Colonic mucosa (tissue), 4 donors: ENCODE results near the gene REEP2. TPM values are rescaled to one million over a fixed set of nuclear protein-coding genes. Genes with fewer than 3 reads are reported as not detected.

Source experiments
- DNase-seq: peaks from one replicate; pipeline ENCODE4 v3.0.0-alpha.2; 2020
- H3K27ac ChIP-seq: fragments of 200-600 bp; one replicate; pipeline ENCODE4 v1.8.0; 2021
- H3K27me3 ChIP-seq: fragments of 200-600 bp; one replicate; pipeline ENCODE4 v1.8.0; 2021
- H3K36me3 ChIP-seq: fragments of 200-600 bp; one replicate; pipeline ENCODE4 v1.8.0; 2021
- H3K4me1 ChIP-seq: fragments of 200-600 bp; one replicate; pipeline ENCODE4 v1.8.0; 2021; ENCODE audit warnings: mild to moderate bottlenecking
- H3K4me3 ChIP-seq: fragments of 200-600 bp; one replicate; pipeline ENCODE4 v1.8.0; 2021
- H3K9ac ChIP-seq, 2 donors: one replicate each; pipeline ENCODE4 v1.7.0; 2013; ENCODE audit warnings: control low read depth in 2 of 2, low read depth in 2 of 2, low read length in 2 of 2
- H3K9me3 ChIP-seq: fragments of 200-600 bp; one replicate; pipeline ENCODE4 v1.8.0; 2021
- intact Hi-C: fragments of 100-400 bp; cut with DNase I; formaldehyde crosslinking; loops from one replicate; pipeline ENCODE4 v1.14.1; 2022
- total RNA-seq, 2 donors: library from RNA; stranded (reverse); fragmentation: NEBNext Ultra II Directional in 1 of 2; extraction: Animal tissue kit (Norgen Biotek cat#: 25700) in 1 of 2; gene quantifications; one replicate each; pipeline ENCODE4 v1.2.1, GENCODE V29; 2021
- TF ChIP-seq, protein P1 (sequence below): fragments of 200-600 bp; IDR thresholded peaks from one replicate; pipeline ENCODE4 v1.8.0; 2022; ENCODE audit warnings: antibody characterized with exemption, mild to moderate bottlenecking
- donor health status: healthy.
- donor health status: DM: no; HTN: no; CAD: no.
- donor health status: DM: no; HTN: no; CAD: no.

Gene REEP2
- total RNA-seq, 2 donors from 2014 or later, result 0.42 to 3.2 TPM

- H3K36me3 ChIP-seq, result no peaks in the 10 kb centered on the region
- peaks cover 3% of the 10 kb centered on the region for H3K4me1 ChIP-seq
- peak overlapping the region; percentile 90 for H3K27ac ChIP-seq
- no peaks in the 10 kb centered on the region for H3K9me3 ChIP-seq
- H3K9ac ChIP-seq, result peak overlapping the region; percentile 79 to 98
- intact Hi-C loops, result no loop called here
- H3K27me3 ChIP-seq, result no peaks in the 10 kb centered on the region
- no peak for DNase-seq
- TF ChIP-seq, protein P1, sequence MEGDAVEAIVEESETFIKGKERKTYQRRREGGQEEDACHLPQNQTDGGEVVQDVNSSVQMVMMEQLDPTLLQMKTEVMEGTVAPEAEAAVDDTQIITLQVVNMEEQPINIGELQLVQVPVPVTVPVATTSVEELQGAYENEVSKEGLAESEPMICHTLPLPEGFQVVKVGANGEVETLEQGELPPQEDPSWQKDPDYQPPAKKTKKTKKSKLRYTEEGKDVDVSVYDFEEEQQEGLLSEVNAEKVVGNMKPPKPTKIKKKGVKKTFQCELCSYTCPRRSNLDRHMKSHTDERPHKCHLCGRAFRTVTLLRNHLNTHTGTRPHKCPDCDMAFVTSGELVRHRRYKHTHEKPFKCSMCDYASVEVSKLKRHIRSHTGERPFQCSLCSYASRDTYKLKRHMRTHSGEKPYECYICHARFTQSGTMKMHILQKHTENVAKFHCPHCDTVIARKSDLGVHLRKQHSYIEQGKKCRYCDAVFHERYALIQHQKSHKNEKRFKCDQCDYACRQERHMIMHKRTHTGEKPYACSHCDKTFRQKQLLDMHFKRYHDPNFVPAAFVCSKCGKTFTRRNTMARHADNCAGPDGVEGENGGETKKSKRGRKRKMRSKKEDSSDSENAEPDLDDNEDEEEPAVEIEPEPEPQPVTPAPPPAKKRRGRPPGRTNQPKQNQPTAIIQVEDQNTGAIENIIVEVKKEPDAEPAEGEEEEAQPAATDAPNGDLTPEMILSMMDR, result peak; percentile 19
- peak overlapping the region; percentile 81 for H3K4me3 ChIP-seq
Measured at GRCh38 chr5:138463419-138464007, 24.7 kb downstream of the REEP2 start.

GRCh38 chr5:138464008-138464387 is 25.1 kb downstream of the REEP2 start:
- no peaks in the 10 kb centered on the region for H3K27me3 ChIP-seq
- peak overlapping the region; percentile 90 for H3K27ac ChIP-seq
- TF ChIP-seq, protein P1, result peak; percentile 94
- intact Hi-C loops, result no loop called here
- peak overlapping the region; percentile 79 to 98 for H3K9ac ChIP-seq
- DNase-seq, result peak; percentile 97
- no peaks in the 10 kb centered on the region for H3K9me3 ChIP-seq
- H3K4me1 ChIP-seq, result peaks cover 3% of the 10 kb centered on the region
- no peaks in the 10 kb centered on the region for H3K36me3 ChIP-seq
- H3K4me3 ChIP-seq, result peak overlapping the region; percentile 81

DNA sequence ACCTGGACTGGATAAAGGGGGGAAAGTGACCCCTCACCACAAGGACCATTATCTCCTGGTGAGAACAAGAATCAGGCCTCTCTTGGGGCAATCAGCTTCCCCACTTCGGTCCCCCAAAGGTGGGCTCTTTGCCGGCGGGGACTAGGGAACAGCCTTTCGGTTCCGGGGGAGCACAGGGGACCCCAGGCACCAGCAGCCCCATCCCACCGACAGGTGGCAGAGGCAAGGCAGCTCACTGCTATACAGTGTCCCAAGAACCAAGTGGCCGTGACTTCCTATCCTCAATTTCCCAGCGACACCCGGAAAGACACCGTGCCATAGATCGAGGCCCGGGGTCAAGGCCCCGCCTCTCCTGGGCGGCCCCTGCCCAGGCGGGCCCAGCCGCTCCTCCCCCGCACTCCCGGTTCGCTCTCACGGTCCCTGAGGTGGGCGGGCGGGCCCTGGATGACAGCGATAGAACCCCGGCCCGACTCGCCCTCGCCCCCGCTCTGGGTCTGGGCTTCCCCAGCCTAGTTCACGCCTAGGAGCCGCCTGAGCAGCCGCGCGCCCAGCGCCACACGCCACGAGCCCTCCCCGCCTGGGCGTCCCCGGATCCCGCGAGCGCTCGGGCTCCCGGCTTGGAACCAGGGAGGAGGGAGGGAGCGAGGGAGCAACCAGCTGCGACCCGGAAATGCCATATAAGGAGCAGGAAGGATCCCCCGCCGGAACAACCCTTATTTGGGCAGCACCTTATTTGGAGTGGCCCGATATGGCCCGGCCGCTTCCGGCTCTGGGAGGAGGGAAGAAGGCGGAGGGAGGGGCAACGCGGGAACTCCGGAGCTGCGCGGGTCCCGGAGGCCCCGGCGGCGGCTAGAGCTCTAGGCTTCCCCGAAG is 25.8 kb downstream of the REEP2 start:
- Histone ChIP-seq H3K27ac (peak overlapping the region; percentile 90), H3K36me3 (no peaks in the 10 kb centered on the region), H3K27me3 (no peaks in the 10 kb centered on the region), H3K4me3 (peak overlapping the region; percentile 81), H3K9ac (peak overlapping the region; percentile 79 to 98), H3K9me3 (no peaks in the 10 kb centered on the region), H3K4me1 (peaks cover 3% of the 10 kb centered on the region)
- intact Hi-C loops, result loop anchor here (5.0 kb wide), 1 partner anchor 38 kb away; no protein-coding TSS in a partner anchor
- TF ChIP-seq, protein P1, result no peak
- peak; percentile 98 for DNase-seq

GRCh38 chr5:138465261-138466124 is 26.6 kb downstream of the REEP2 start, which contains the start of gene EGR1:
EGR1 (plus strand) TSS chr5:138465479; CDS start chr5:138465762, 283 bp downstream.
- intact Hi-C loops, result loop anchor here (5.0 kb wide), 1 partner anchor 37 kb away; no protein-coding TSS in a partner anchor
- TF ChIP-seq, protein P1, result no peak
- Histone ChIP-seq H3K9me3 (no peaks in the 10 kb centered on the region), H3K4me1 (peaks cover 3% of the 10 kb centered on the region), H3K27me3 (no peaks in the 10 kb centered on the region), H3K9ac (peak within 1 kb of the TSS; percentile 79 to 98), H3K4me3 (peak within 1 kb of the TSS; percentile 81), H3K36me3 (no peaks in the 10 kb centered on the region), H3K27ac (peak within 1 kb of the TSS; percentile 90)
- peak; percentile 95 for DNase-seq
